NT2/D1 (cell line): ENCODE data around the gene ABCC4.

ENCODE experiments used
- SUZ12 ChIP-seq: IDR thresholded peaks from 2 replicates; pipeline ENCODE4 v1.6.1; 2011; ENCODE audit not compliant: insufficient read length, insufficient read depth; ENCODE audit errors: extremely low read depth
- ZNF274 ChIP-seq: IDR thresholded peaks from 2 replicates; pipeline ENCODE4 v1.6.1; 2011; ENCODE audit warnings: mild to moderate bottlenecking, low read depth, low read length

DNA sequence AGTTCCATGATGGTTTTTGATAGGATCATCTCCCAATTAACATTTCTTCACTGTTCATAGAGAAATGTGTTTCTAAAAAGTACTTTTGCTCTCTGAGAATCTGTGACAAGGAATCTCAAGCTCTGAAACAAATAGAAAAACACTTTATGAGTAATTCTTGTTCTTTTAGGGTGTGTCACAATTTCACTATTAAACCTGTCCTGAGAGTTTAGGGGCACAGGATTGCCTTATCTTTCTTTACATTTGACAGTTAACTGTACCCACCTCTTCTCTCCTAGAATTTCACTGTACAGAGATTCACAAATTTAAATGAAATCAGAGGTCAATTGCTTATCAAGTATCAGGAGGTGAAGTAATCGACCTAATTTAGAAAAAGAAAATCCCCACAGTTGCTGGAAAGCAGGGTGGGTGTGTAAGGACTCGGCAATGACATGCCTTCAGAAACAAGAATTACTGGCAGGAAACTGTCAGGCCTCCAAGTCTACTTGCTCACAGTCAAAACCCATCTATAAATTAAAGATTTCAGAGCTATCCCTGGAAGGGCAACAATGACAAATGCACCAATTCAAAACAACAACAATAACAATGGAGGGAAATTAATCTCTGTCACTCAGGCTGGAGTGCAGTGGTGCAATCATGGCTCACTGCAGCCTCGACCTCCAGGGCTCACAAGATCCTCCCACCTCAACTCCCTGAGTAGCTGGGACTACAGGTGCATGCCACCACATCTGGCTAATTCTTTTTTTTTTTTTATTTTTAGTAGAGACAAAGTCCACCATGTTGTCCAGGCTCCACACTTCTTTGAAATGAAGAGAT lies 250.2 kb downstream of the ABCC4 start:
- TF ChIP-seq SUZ12, result no peak
- no peak for TF ChIP-seq ZNF274
